GM12801 (cell line): Measurements from ENCODE around the gene GTF2A1.

Experiments used
- TF ChIP-seq, protein P1 (sequence below): IDR thresholded peaks from one replicate; pipeline ENCODE4 v1.5.1; 2011; ENCODE audit warnings: control low read depth; ENCODE audit not compliant: insufficient read length; ENCODE audit errors: extremely low read depth

Gene GTF2A1

DNA sequence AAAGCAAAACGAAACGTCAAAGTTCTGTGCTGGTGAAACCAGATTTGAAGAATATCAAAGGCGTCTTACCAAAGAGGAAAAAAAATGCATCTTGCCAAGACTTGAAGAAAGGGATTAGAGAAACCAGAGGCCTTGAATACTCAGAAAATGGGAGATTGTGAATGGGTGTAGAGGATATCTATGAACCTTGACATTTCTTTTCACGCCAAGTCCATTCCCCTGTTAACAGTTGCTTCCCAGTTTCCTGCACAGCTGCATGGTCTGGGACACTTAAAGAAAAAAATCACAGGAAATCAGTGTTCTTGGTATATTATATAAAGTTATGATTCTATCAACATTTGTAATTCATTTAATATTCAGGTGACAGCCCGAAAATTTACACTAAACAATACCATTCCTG is 1.4 kb upstream of the GTF2A1 start:
- TF ChIP-seq, protein P1, sequence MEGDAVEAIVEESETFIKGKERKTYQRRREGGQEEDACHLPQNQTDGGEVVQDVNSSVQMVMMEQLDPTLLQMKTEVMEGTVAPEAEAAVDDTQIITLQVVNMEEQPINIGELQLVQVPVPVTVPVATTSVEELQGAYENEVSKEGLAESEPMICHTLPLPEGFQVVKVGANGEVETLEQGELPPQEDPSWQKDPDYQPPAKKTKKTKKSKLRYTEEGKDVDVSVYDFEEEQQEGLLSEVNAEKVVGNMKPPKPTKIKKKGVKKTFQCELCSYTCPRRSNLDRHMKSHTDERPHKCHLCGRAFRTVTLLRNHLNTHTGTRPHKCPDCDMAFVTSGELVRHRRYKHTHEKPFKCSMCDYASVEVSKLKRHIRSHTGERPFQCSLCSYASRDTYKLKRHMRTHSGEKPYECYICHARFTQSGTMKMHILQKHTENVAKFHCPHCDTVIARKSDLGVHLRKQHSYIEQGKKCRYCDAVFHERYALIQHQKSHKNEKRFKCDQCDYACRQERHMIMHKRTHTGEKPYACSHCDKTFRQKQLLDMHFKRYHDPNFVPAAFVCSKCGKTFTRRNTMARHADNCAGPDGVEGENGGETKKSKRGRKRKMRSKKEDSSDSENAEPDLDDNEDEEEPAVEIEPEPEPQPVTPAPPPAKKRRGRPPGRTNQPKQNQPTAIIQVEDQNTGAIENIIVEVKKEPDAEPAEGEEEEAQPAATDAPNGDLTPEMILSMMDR, result no peak

DNA sequence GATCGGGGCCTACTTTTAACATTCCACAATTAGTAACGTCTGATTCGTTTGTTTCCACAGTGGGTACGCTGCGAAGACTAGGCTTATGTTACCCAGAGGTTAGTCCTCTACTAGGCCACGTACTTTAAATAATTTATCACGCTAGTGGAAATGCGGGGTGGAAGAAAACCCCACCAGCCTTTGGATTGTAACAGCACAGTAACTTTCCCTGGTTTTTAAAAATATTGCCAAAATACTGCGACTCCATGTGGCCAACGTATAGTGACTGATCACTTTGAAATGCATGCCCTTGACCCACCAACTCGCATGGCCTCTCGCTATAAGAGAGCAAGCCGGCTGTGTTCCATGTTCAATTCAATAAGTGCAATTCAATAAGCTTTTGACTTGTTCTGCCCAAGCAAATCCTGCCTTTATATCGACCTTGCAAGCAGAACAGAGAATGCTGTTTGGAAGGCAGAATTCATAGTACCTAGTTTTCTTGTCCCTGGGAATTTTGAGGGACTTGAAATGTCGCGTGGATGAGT is 882 bp upstream of the GTF2A1 start:
- TF ChIP-seq, protein P1, result no peak

DNA sequence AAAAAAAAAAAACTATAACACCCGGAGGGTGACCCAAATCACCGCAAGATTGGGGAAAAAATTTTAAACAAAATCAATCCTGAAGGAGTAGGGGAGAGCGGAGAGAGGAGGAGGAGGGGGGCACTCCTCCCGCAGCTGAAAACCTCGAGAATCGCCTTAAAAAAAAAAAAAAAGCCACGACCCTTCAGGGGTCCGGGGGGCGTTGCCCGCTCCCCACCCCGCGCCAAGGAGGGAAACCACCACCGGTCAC is 254 bp downstream of the GTF2A1 start:
- TF ChIP-seq, protein P1, result no peak

DNA sequence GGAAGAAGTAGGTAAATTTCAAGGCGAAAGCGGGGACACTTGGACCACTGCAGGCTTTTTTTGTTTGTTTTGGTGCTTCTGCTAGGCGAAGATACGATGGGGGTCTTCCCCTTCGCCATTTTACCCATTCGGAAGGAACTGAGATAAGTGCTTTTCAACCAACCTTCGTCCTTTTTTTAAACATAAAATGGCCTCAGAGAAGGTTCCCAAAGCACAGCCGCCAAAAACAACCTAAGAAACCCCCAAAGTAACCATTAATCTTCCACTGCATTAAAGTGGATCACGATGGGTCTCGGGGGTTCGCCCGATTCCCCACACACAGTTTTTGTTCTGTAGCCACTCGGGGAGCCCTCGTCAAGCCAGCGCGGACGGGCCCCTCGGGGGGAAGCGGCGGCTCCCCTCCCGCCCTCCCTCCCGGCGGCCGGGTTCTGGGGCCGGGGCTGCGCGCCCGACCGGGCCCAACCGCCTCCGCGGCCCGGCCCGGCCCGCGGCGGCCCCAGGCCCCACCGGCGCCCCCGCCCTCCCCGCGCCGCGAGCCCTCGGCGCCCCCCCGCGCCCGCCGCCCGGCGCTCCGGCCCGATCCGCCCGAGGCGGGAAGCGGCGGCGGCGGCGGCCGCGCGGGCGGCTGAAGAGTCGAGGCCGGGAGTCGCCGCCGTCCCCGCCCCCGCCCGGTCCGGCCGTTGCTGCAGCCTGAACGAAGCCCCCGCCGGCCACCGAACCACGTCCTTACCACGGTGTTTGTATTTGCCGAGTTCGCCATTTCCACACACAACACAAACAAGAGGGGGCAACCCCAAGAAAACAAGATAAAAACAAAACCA is 790 bp downstream of the GTF2A1 start:
- TF ChIP-seq, protein P1, result no peak

DNA sequence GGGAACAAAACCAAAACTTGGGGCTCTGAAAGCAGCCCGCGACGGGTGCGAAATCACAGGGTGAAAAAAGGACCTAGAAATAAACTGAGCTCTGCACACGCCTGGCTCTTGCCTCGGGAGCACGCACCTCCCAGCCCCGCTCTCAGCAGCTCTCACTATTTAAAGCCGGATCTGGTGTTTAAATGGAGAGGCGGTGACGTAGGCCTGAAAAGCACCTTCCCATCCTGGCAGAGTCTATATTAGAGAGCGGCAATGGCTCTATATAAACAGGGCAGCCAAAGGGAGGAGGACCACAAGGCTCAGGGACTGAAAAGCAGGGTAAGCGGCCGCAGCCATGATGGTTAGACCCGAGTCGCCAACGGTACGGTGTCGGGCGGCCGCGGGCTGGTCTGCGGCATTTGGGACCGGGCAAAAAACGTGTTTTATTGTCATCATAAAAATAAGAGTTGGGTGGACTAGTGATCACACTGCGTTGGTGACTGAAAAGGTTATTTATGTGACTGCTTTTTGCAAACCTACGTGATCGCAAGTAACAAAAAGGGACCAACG is 1.5 kb downstream of the GTF2A1 start:
- TF ChIP-seq, protein P1, result no peak

DNA sequence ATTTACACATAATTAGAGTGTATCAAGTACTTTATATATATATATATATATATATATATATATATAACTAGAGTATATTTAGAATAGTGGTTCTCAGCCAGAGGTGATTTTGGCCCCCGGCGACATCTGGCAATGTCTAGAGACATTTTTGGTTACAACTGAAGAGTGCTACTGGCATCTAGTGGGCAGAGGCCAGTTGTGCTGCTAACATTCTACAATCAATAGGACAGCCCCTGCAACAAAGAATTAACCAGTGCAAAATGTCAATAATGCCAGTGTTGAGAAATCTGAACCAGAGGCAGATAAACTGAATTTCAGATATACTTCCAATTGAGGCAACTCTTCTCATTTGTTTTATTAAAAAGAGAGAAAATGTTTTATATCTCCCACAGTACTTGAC is 8.9 kb downstream of the GTF2A1 start:
- TF ChIP-seq, protein P1, result no peak

DNA sequence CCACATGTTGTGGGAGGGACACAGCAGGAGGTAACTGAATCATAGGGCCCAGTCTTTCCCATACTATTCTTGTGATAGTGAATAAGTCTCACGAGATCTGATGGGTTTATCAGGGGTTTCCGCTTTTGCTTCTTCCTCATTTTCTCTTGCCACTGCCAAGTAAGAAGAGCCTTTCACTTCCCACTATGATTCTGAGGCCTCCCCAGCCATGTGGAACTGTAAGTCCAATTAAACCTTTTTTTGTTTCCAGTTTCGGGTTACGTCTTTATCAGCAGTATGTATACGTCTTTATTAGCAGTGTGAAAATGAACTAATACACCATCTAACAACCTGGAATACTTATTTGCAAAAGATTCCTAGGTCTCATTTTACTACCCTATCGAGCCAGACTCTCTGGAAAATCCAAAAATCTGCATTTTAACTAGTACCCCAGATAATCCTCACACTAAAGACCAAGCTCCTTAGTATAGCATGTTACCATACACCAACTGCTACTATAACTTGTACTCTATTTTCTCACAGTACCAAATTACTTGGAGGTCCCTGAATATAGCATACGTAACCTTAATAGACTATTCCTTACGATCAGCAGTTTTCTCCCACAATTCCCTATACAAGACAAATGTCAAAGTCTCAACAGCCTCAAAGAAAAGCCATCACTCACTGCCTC is 11.5 kb downstream of the GTF2A1 start:
- TF ChIP-seq, protein P1, result no peak
